Skin of body (tissue), 2 donors: ENCODE measurements around the gene PDCD1. TPM values are rescaled to one million over a fixed set of nuclear protein-coding genes. Genes with fewer than 3 reads are reported as not detected.
A peak's percentile ranks its signal among the peaks of the same experiment; 100 is the strongest.

Experiments used
- DNase-seq: peaks from one replicate; lab custom pipeline; 2025; lab: John Stamatoyannopoulos, UW
- total RNA-seq: library from RNA; depleted of rRNA; stranded (reverse); fragments of >200 nt; gene quantifications from one replicate; pipeline ENCODE4 v1.2.3, GENCODE V29; 2014

Gene PDCD1
- total RNA-seq, 1 donor from 2014 or later, result 0.10 TPM

- DNase-seq, result no peak
These were observed 5.6 kb downstream of the PDCD1 start for GRCh38 chr2:241852981-241853631.

- no peak for DNase-seq
These were observed 6.3 kb downstream of the PDCD1 start for GRCh38 chr2:241852116-241852980.

GRCh38 chr2:241851325-241852115, 7.2 kb downstream of the PDCD1 start:
- DNase-seq, result no peak

- no peak for DNase-seq
These were observed 8.0 kb downstream of the PDCD1 start for GRCh38 chr2:241850544-241851324.

GRCh38 chr2:241849616-241850543, 8.8 kb downstream of the PDCD1 start:
- DNase-seq, result no peak

- DNase-seq, result no peak
These were observed 9.7 kb downstream of the PDCD1 start for GRCh38 chr2:241848761-241849615.

- DNase-seq, result no peak
These were observed 12.3 kb downstream of the PDCD1 start for GRCh38 chr2:241846406-241846805.

GRCh38 chr2:241844831-241845578, 13.7 kb downstream of the PDCD1 start:
- no peak for DNase-seq

- DNase-seq, result peak; percentile 18
These were observed 14.5 kb downstream of the PDCD1 start for GRCh38 chr2:241844066-241844728.

- DNase-seq, result no peak
These were observed 15.2 kb downstream of the PDCD1 start for GRCh38 chr2:241843321-241844065.

GRCh38 chr2:241842620-241843211, 16.0 kb downstream of the PDCD1 start:
- no peak for DNase-seq

GRCh38 chr2:241842067-241842415, 16.7 kb downstream of the PDCD1 start:
- DNase-seq, result no peak

- no peak for DNase-seq
These were observed 17.3 kb downstream of the PDCD1 start for GRCh38 chr2:241841181-241842066.

GRCh38 chr2:241837197-241837965, 21.3 kb downstream of the PDCD1 start:
- no peak for DNase-seq

- DNase-seq, result no peak
These were observed 22.4 kb downstream of the PDCD1 start for GRCh38 chr2:241836292-241836691.
